Thyroid gland (tissue), 4 donors: ENCODE measurements around the gene EMX1.

Experiments used
- CTCF ChIP-seq, 6 experiments: fragments of 200-600 bp in 3 of 6; fragments of 450-650 bp in 3 of 6; sonication (generic) in 3 of 6; IDR thresholded peaks; one replicate each; pipeline ENCODE4 v1.5.1; 2016 to 2019; ENCODE audit warnings: antibody characterized with exemption in 6 of 6, mild to moderate bottlenecking in 2 of 6, inconsistent platforms in 1 of 6, moderate library complexity in 1 of 6
- POLR2A ChIP-seq, 2 donors: fragments of 450-650 bp; IDR thresholded peaks; one replicate each; pipeline ENCODE4 v1.6.1; 2017; ENCODE audit warnings: antibody characterized with exemption in 2 of 2, mild to moderate bottlenecking in 2 of 2, moderate library complexity in 1 of 2

DNA sequence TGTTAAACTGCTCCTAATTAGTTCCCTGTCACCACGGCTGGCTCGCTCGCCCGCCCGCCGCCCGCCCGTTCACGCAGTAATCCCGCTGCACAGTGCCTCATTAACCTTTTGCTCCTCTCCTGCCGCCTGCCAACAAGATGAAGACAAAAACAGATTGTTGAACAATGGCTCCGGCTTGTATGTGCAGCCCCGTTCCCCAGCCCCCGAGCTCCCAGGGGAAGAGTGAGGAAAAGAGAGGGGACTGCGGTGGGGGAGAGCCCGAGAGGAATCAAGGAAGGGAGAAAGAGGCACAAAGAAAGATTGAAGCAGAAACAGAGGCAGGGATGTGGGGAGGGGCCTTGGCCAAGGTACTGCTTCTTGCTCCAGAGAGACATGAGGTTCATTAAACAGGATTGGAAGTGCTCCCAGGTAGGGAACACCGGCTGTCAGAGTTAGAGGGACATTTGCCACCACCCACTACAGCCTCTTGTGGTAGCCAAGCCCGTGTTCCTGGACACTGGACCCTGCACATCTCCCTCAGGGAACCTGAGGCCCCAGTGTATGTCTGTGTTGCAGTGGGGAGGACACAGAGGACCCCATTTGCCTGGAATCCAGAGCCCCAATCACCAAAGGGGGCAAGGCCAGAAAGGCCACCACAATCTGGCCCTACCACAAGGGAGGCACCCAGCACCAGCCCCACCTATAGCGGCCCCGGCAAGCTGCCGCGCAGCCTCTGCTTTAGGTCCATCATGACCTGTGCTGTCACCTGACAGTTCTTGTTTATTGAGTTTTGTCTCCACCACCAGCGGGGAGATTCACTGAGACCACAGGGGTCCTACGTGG lies 38.1 kb downstream of the EMX1 start:
- TF ChIP-seq CTCF (IDR thresholded peaks at IDR 0.05) = no peak
- no peak for TF ChIP-seq POLR2A (IDR thresholded peaks at IDR 0.05)
